HepG2 (cell line): Measurements from ENCODE around the gene PTCD3. TPM values are rescaled to one million over a fixed set of nuclear protein-coding genes. Genes with fewer than 3 reads are reported as not detected.

ENCODE experiments used
- ATAC-seq: fragments of 200-7000 bp; cut with Tn5 transposase; 3 replicates; pipeline ENCODE4 v1.9.1; 2020; ENCODE audit warnings: mild to moderate bottlenecking, moderate library complexity
- BruUV-seq: library from RNA; stranded (reverse); fragments of 400-500 nt; replicated peaks from 2 replicates; lab custom pipeline; 2021; lab: Mats Ljungman, UMichigan
- CTCF ChIA-PET: fragments of 300-600 bp; formaldehyde crosslinking; extraction: SDS; loops from one replicate; lab custom pipeline; 2021; ENCODE audit warnings: low total read pairs, inconsistent platforms, low intra/inter-chr PET ratio; lab: Yijun Ruan, JAX
- POLR2A ChIA-PET: fragments of 350-600 bp; sonication (Branson Sonifier 250); formaldehyde crosslinking; loops from one replicate; lab custom pipeline; 2020; ENCODE audit warnings: antibody characterized with exemption, inconsistent platforms; lab: Yijun Ruan, JAX
- DNase-seq: peaks from one replicate; pipeline ENCODE4 v3.0.0-alpha.2; 2015; ENCODE audit warnings: low spot score
- FAIRE-seq: peaks from 3 replicates; lab custom pipeline; 2011; peaks lifted over from hg19 to GRCh38; lab: Jason Lieb, UNC
- H2AFZ ChIP-seq: one replicate; pipeline ENCODE4 v1.6.1; 2011; ENCODE audit warnings: low read length, inconsistent platforms
- H3K27ac ChIP-seq: fragments of 300-600 bp; 3 replicates; pipeline ENCODE4 v1.8.0; 2011; ENCODE audit warnings: mixed run types, mild to moderate bottlenecking, mixed read lengths, low read length, inconsistent platforms; ENCODE audit not compliant: insufficient read depth; ENCODE audit errors: extremely low read length
- H3K27me3 ChIP-seq, 2 experiments: fragments of 200-600 bp in 1 of 2; 2 replicates in 1 of 2; 3 replicates in 1 of 2; pipeline versions ENCODE4 v1.6.0 to v1.8.0; 2011; ENCODE audit warnings: low read length in 2 of 2, mild to moderate bottlenecking in 2 of 2, moderate library complexity in 2 of 2, inconsistent platforms in 1 of 2; ENCODE audit not compliant: insufficient read depth in 2 of 2, control insufficient read depth in 1 of 2
- H3K36me3 ChIP-seq, 2 experiments: fragments of 200-600 bp in 1 of 2; replicated peaks in 1 of 2; 2 replicates in 1 of 2; 3 replicates in 1 of 2; pipeline versions ENCODE4 v1.5.1 to v1.8.0; 2011; ENCODE audit warnings: low read length in 2 of 2, inconsistent platforms in 1 of 2; ENCODE audit not compliant: insufficient read depth in 2 of 2, control insufficient read depth in 1 of 2
- H3K4me1 ChIP-seq: 2 replicates; pipeline ENCODE4 v1.5.1; 2012; ENCODE audit warnings: low read length, inconsistent platforms; ENCODE audit not compliant: insufficient read depth
- H3K4me2 ChIP-seq: 2 replicates; pipeline ENCODE4 v1.6.0; 2011; ENCODE audit warnings: low read depth, low read length, inconsistent platforms
- H3K4me3 ChIP-seq, 3 experiments: fragments of 200-600 bp in 1 of 3; sonication (generic), shearing (Covaris generic) in 1 of 3; replicated peaks in 1 of 3; 2 replicates each; pipeline ENCODE4 v1.5.1; 2011 to 2016; ENCODE audit warnings: low read length in 3 of 3, inconsistent platforms in 2 of 3, low read depth in 2 of 3, mild to moderate bottlenecking in 2 of 3, control low read depth in 1 of 3, mixed read lengths in 1 of 3; ENCODE audit not compliant: insufficient read depth in 1 of 3
- H3K79me2 ChIP-seq: one replicate; pipeline ENCODE4 v1.6.1; 2011; ENCODE audit warnings: low read length, inconsistent platforms; ENCODE audit not compliant: insufficient read depth
- H3K9ac ChIP-seq: 2 replicates; pipeline ENCODE4 v1.6.0; 2011; ENCODE audit warnings: mild to moderate bottlenecking, low read depth, low read length, inconsistent platforms; ENCODE audit not compliant: insufficient read depth
- H3K9me3 ChIP-seq: 2 replicates; pipeline ENCODE4 v1.5.1; 2012; ENCODE audit warnings: mild to moderate bottlenecking, low read length
- H4K20me1 ChIP-seq: 2 replicates; pipeline ENCODE4 v1.6.0; 2011; ENCODE audit warnings: inconsistent platforms, mild to moderate bottlenecking, low read length, moderate library complexity; ENCODE audit not compliant: insufficient read depth
- ARNT ChIP-seq: fragments of 450-650 bp; IDR thresholded peaks from 2 replicates; pipeline ENCODE4 v1.6.1; 2017
- HNF1B ChIP-seq: sonication (generic); formaldehyde crosslinking; IDR thresholded peaks from 2 replicates; pipeline ENCODE4 v1.5.1; 2020; ENCODE audit warnings: mild to moderate bottlenecking, moderate library complexity, missing genetic modification reagents
- U2AF2 ChIP-seq: fragments of 200-400 bp; formaldehyde crosslinking; IDR thresholded peaks from 2 replicates; pipeline ENCODE4 v1.6.1; 2017; ENCODE audit warnings: low read depth, mild to moderate bottlenecking, low read length
- ZNF281 ChIP-seq: sonication (generic); formaldehyde crosslinking; IDR thresholded peaks from 2 replicates; pipeline ENCODE4 v1.4.0; 2020; ENCODE audit warnings: missing genetic modification reagents, borderline replicate concordance
- ZNF576 ChIP-seq: sonication (generic); formaldehyde crosslinking; IDR thresholded peaks from 2 replicates; pipeline ENCODE4 v1.4.0; 2020; ENCODE audit warnings: mild to moderate bottlenecking, missing genetic modification reagents
- WGBS: methylation state at CpG from one replicate; pipeline ENCODE4 v1.1.6; 2017; ENCODE audit warnings: low lambda C conversion rate; 5-methylcytosine and 5-hydroxymethylcytosine counted together
- in situ Hi-C: cut with HindIII; loops from 2 replicates; pipeline ENCODE4 v1.10.0; 2017; ENCODE audit warnings: low pct_unique_long_range_greater_than_20kb; ENCODE audit not compliant: extremely low pct_ligation_motif_present
- intact Hi-C: fragments of 100-400 bp; cut with micrococcal nuclease; formaldehyde crosslinking; loops from one replicate; pipeline ENCODE4 v1.10.0; 2022; ENCODE audit not compliant: unreplicated experiment
- polyA plus RNA-seq, 8 experiments: library from polyadenylated mRNA; depleted of rRNA in 3 of 8; stranded (reverse) in 7 of 8; unstranded in 1 of 8; fragments of >200 nt; fragmentation: Illumina TruSeq in 4 of 8; extraction: Trizol in 4 of 8; gene quantifications; 2 replicates each; pipeline versions ENCODE4 v1.2.1 to v1.2.3, GENCODE V29; 2011 to 2016; ENCODE audit warnings: low read depth in 4 of 8, missing spikeins in 1 of 8, mixed read lengths in 1 of 8; ENCODE audit not compliant: insufficient read depth in 1 of 8
- total RNA-seq, 5 experiments: library from RNA; depleted of rRNA; stranded (reverse); fragments of >200 nt; fragmentation: Illumina TruSeq; extraction: Trizol; gene quantifications; 2 replicates each; pipeline ENCODE4 v1.2.3, GENCODE V29; 2016; ENCODE audit warnings: low read depth in 1 of 5

The PTCD3 gene
- total and polyA plus RNA-seq, 2 of the 13 experiments (the other 11 are each of a cell fraction or from before 2014, with no cell fraction given), result 124 to 309 TPM

- H3K4me2 ChIP-seq, result no peak overlapping the region
- H3K4me3 ChIP-seq, result no peak overlapping the region
- H3K9ac ChIP-seq, result no peak overlapping the region
- peaks cover 35 to 74% of the 10 kb centered on the region in 2 experiments for H3K36me3 ChIP-seq
- no peaks in the 10 kb centered on the region for H3K9me3 ChIP-seq
- H3K4me1 ChIP-seq, result peaks cover 20% of the 10 kb centered on the region
- no TSS peak for BruUV-seq
- CTCF ChIA-PET, result no interaction called here
- ATAC-seq (no peak), FAIRE-seq (no peak), DNase-seq (no peak)
- 97% methylated on average over 4 of the region's 4 CpGs for WGBS
- H3K79me2 ChIP-seq, result no peaks in the 10 kb centered on the region
- no peak overlapping the region for H3K27ac ChIP-seq
- intact Hi-C loops, result loop anchor here (5.0 kb wide), 1 partner anchor 33 kb away; the partner anchor contains the start of genes POLR1A and PTCD3
- no peaks in the 10 kb centered on the region for H3K27me3 ChIP-seq
- H2AFZ ChIP-seq, result no peak overlapping the region
- no peaks in the 10 kb centered on the region for H4K20me1 ChIP-seq
- TF ChIP-seq HNF1B (CRISPR knock-in tag) (no peak), ZNF576 (CRISPR knock-in tag) (no peak), U2AF2 (no peak), ARNT (no peak), ZNF281 (no peak)
- in situ Hi-C loops, result no loop called here
- POLR2A ChIA-PET, result no interaction called here
These were observed 33.9 kb downstream of the PTCD3 start for GRCh38 chr2:86139981-86140380.
